B cell (primary cell): ENCODE results near the gene FAM114A2. TPM values are rescaled to one million over a fixed set of nuclear protein-coding genes. Genes with fewer than 3 reads are reported as not detected.

Source experiments
- ATAC-seq: fragments of 200-7000 bp; cut with Tn5 transposase; one replicate; pipeline ENCODE4 v1.10.0; 2021; ENCODE audit warnings: low read depth, mild to moderate bottlenecking, moderate number of reproducible peaks, moderate library complexity
- CTCF ChIA-PET: fragments of 350-600 bp; sonication (Branson Sonifier 250); formaldehyde crosslinking; loops from one replicate; lab custom pipeline; 2021; ENCODE audit warnings: antibody characterized with exemption, inconsistent platforms; lab: Charles Lee
- POLR2A ChIA-PET: fragments of 350-600 bp; sonication (Branson Sonifier 250); formaldehyde crosslinking; loops from one replicate; lab custom pipeline; 2021; ENCODE audit warnings: antibody characterized with exemption; lab: Charles Lee
- DNase-seq: peaks from one replicate; pipeline ENCODE4 v3.0.0; 2013
- H2AFZ ChIP-seq: 2 replicates; pipeline ENCODE4 v1.6.1; 2012; ENCODE audit warnings: mild to moderate bottlenecking, low read depth, low read length; ENCODE audit not compliant: insufficient read depth, poor library complexity, severe bottlenecking
- H3K27ac ChIP-seq, 2 donors: 1 replicate in 1 of 2; 2 replicates in 1 of 2; pipeline ENCODE4 v1.5.1; 2012 to 2013; ENCODE audit warnings: low read length in 2 of 2, mild to moderate bottlenecking in 2 of 2, moderate library complexity in 1 of 2
- H3K27me3 ChIP-seq, 4 experiments: fragments of 200-600 bp in 1 of 4; sonication (generic) in 1 of 4; replicated peaks in 1 of 4; 1 replicate in 2 of 4; 2 replicates in 2 of 4; pipeline versions ENCODE4 v1.6.1 to v1.7.0; 2013 to 2016; ENCODE audit warnings: low read length in 3 of 4, mild to moderate bottlenecking in 2 of 4, mixed read lengths in 1 of 4, moderate library complexity in 1 of 4; ENCODE audit not compliant: insufficient read depth in 4 of 4, control insufficient read depth in 3 of 4; ENCODE audit errors: control extremely low read depth in 1 of 4
- H3K36me3 ChIP-seq, 2 experiments: replicated peaks in 1 of 2; 1 replicate in 1 of 2; 2 replicates in 1 of 2; pipeline versions ENCODE4 v1.6.1 to v1.7.1; 2013; ENCODE audit warnings: low read length in 1 of 2; ENCODE audit not compliant: insufficient read depth in 2 of 2, control insufficient read depth in 1 of 2; ENCODE audit errors: control extremely low read depth in 1 of 2, extremely low read depth in 1 of 2
- H3K4me1 ChIP-seq, 2 donors: fragments of 200-600 bp in 1 of 2; sonication (generic) in 1 of 2; 1 replicate in 1 of 2; 2 replicates in 1 of 2; pipeline versions ENCODE4 v1.5.1 to v1.6.1; 2013 to 2017; ENCODE audit warnings: low read length in 2 of 2; ENCODE audit not compliant: control insufficient read depth in 2 of 2, insufficient read depth in 2 of 2
- H3K4me2 ChIP-seq: replicated peaks from 2 replicates; pipeline ENCODE3; 2012; ENCODE audit warnings: mild to moderate bottlenecking, low read depth, low read length; ENCODE audit not compliant: poor library complexity, severe bottlenecking
- H3K4me3 ChIP-seq, 5 experiments: fragments of 200-600 bp in 1 of 5; sonication (generic) in 1 of 5; 1 replicate in 3 of 5; 2 replicates in 2 of 5; pipeline versions ENCODE4 v1.5.1 to v1.7.0; 2011 to 2016; ENCODE audit warnings: low read length in 4 of 5, mild to moderate bottlenecking in 4 of 5, low read depth in 2 of 5, control low read depth in 1 of 5, moderate library complexity in 1 of 5; ENCODE audit not compliant: insufficient read depth in 1 of 5; ENCODE audit errors: control extremely low read depth in 1 of 5, extremely low read depth in 1 of 5
- H3K79me2 ChIP-seq: fragments of 200-600 bp; sonication (generic); one replicate; pipeline ENCODE4 v1.6.0; 2016; ENCODE audit warnings: low read length; ENCODE audit not compliant: control insufficient read depth, insufficient read depth
- H3K9ac ChIP-seq: fragments of 200-600 bp; sonication (generic); 2 replicates; pipeline ENCODE4 v1.6.1; 2017; ENCODE audit warnings: mild to moderate bottlenecking, low read length, moderate library complexity
- H3K9me3 ChIP-seq, 3 donors: one replicate each; pipeline versions ENCODE4 v1.6.1 to v1.7.1; 2013; ENCODE audit warnings: low read length in 2 of 3; ENCODE audit not compliant: control insufficient read depth in 2 of 3, insufficient read depth in 1 of 3; ENCODE audit errors: control extremely low read depth in 1 of 3
- H4K20me1 ChIP-seq: 2 replicates; pipeline ENCODE4 v1.6.0; 2012; ENCODE audit warnings: mild to moderate bottlenecking, low read length; ENCODE audit not compliant: insufficient read depth, control insufficient read depth, poor library complexity, severe bottlenecking
- H3K27ac Mint-ChIP-seq: one replicate; pipeline ENCODE4 v1.8.0; 2021; ENCODE audit warnings: mixed read lengths
- H3K27me3 Mint-ChIP-seq: one replicate; pipeline ENCODE4 v1.8.0; 2021; ENCODE audit warnings: mixed read lengths
- H3K4me1 Mint-ChIP-seq: one replicate; pipeline ENCODE4 v1.8.0; 2021; ENCODE audit warnings: mixed read lengths
- H3K4me3 Mint-ChIP-seq: one replicate; pipeline ENCODE4 v1.8.0; 2021; ENCODE audit warnings: mixed read lengths
- H3K9me3 Mint-ChIP-seq: one replicate; pipeline ENCODE4 v1.8.0; 2022; ENCODE audit warnings: mixed read lengths; ENCODE audit not compliant: insufficient read depth
- EZH2 ChIP-seq: IDR thresholded peaks from 2 replicates; pipeline ENCODE4 v1.6.1; 2012; ENCODE audit warnings: borderline replicate concordance, low read depth, mild to moderate bottlenecking, moderate library complexity, low read length; ENCODE audit not compliant: insufficient read depth, poor library complexity, severe bottlenecking
- WGBS: methylation state at CpG from one replicate; pipeline ENCODE4 v1.1.5; 2013; ENCODE audit warnings: missing lambda C conversion rate; ENCODE audit not compliant: insufficient coverage; 5-methylcytosine and 5-hydroxymethylcytosine counted together
- intact Hi-C: fragments of 100-400 bp; cut with micrococcal nuclease; formaldehyde crosslinking; loops from one replicate; pipeline ENCODE4 v1.10.0; 2022
- polyA plus RNA-seq: library from polyadenylated mRNA; depleted of rRNA; stranded (reverse); fragments of >200 nt; gene quantifications from 2 replicates; pipeline ENCODE4 v1.2.3, GENCODE V29; 2012
- total RNA-seq, 2 donors: library from RNA; stranded (reverse); fragments of 120-200 nt in 1 of 2; gene quantifications; 1 replicate in 1 of 2; 2 replicates in 1 of 2; pipeline versions ENCODE4 v1.2.3 to v1.2.4, GENCODE V29; 2013 to 2022
- TF ChIP-seq, protein P1 (sequence below): fragments of 200-600 bp; IDR thresholded peaks from one replicate; pipeline ENCODE4 v1.8.0; 2022; ENCODE audit warnings: antibody characterized with exemption, mild to moderate bottlenecking

FAM114A2 gene
- total and polyA plus RNA-seq, 2 donors (not counting 1 experiment from before 2014, with no cell fraction given) = 6.0 to 34.2 TPM

- TF ChIP-seq, protein P1, sequence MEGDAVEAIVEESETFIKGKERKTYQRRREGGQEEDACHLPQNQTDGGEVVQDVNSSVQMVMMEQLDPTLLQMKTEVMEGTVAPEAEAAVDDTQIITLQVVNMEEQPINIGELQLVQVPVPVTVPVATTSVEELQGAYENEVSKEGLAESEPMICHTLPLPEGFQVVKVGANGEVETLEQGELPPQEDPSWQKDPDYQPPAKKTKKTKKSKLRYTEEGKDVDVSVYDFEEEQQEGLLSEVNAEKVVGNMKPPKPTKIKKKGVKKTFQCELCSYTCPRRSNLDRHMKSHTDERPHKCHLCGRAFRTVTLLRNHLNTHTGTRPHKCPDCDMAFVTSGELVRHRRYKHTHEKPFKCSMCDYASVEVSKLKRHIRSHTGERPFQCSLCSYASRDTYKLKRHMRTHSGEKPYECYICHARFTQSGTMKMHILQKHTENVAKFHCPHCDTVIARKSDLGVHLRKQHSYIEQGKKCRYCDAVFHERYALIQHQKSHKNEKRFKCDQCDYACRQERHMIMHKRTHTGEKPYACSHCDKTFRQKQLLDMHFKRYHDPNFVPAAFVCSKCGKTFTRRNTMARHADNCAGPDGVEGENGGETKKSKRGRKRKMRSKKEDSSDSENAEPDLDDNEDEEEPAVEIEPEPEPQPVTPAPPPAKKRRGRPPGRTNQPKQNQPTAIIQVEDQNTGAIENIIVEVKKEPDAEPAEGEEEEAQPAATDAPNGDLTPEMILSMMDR = no peak
- TF ChIP-seq EZH2 = no peak
- Mint-ChIP-seq H3K4me3 (no peak overlapping the region), H3K9me3 (no peaks in the 10 kb centered on the region), H3K27ac (no peak overlapping the region), H3K27me3 (peaks cover 10% of the 10 kb centered on the region), H3K4me1 (peaks cover 8% of the 10 kb centered on the region)
- DNase-seq = no peak
- Histone ChIP-seq H2AFZ (no peak overlapping the region), H3K9ac (no peak overlapping the region), H3K4me3 (no peak overlapping the region), H3K4me2 (no peak overlapping the region), H4K20me1 (no peaks in the 10 kb centered on the region), H3K79me2 (no peaks in the 10 kb centered on the region), H3K9me3 (no peaks in the 10 kb centered on the region), H3K4me1 (peaks cover 0 to 8% of the 10 kb centered on the region in 2 donors), H3K27ac (no peak overlapping the region), H3K36me3 (no peaks in the 10 kb centered on the region), H3K27me3 (no peaks in the 10 kb centered on the region)
- intact Hi-C loops = no loop called here
- CTCF ChIA-PET = interaction anchor here (0.8 kb wide), 1 partner anchor 14 kb away, joined by 4 read pairs; no protein-coding TSS in a partner anchor
- ATAC-seq = no peak
- WGBS = 100% methylated on average over 2 of the region's 4 CpGs
- POLR2A ChIA-PET = no interaction called here
Observed at GRCh38 chr5:153981905-153982605, 56.7 kb downstream of the FAM114A2 start.

DNA sequence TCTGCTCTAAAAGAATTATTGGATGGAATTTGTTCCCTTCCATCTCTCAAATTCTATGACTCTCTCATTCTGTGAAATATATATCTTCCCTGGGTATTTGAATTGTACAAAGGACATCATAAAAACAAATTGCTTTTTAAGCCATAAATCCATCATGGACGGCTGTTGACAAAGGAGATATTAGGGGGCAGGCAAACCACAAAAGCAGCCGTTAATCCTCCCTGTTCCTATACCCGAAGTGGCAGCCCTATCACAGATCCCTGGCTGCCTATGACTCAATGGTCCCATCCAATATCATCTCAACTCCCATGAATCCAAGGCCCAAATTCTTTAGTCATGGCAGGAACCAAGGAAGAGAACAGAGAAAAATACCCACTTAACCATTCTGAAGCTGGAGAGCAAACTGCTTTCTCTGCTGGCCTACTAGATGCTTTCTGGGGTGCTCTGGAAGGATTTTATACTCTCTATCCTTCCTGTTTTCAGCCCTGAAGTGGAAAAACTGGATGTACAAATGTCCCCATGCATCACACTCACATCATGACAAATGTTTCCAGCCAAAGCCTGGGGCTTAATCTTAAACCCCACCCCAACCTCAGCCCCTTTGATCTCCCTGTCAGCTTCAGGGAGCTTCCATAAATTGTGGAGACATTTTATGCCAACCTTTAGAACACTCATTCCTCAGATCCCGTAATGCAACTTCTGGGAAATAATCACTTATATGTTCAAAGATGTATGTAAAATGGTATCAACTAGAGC is 59.5 kb downstream of the FAM114A2 start:
- ATAC-seq = no peak
- no peak overlapping the region for H3K27ac Mint-ChIP-seq
- H3K4me1 Mint-ChIP-seq = peaks cover 8% of the 10 kb centered on the region
- no peak overlapping the region for H3K4me3 Mint-ChIP-seq
- H3K4me2 ChIP-seq = no peak overlapping the region
- no peak overlapping the region for H3K9ac ChIP-seq
- no peaks in the 10 kb centered on the region for H3K36me3 ChIP-seq
- H3K27ac ChIP-seq = no peak overlapping the region
- peaks cover 0 to 11% of the 10 kb centered on the region in 2 donors for H3K4me1 ChIP-seq
- ChIA-PET POLR2A (no interaction called here), CTCF (interaction anchor here (1.2 kb wide), 1 partner anchor 10 kb away, joined by 3 read pairs; no protein-coding TSS in a partner anchor)
- no peaks in the 10 kb centered on the region for H3K9me3 ChIP-seq
- H3K9me3 Mint-ChIP-seq = no peaks in the 10 kb centered on the region
- TF ChIP-seq EZH2 = no peak
- TF ChIP-seq, protein P1 = no peak
- WGBS = 66% methylated on average over 3 of the region's 4 CpGs
- no peaks in the 10 kb centered on the region for H3K79me2 ChIP-seq
- no peak overlapping the region for H3K4me3 ChIP-seq
- no peaks in the 10 kb centered on the region for H4K20me1 ChIP-seq
- H3K27me3 Mint-ChIP-seq = peaks cover 29% of the 10 kb centered on the region
- intact Hi-C loops = no loop called here
- H2AFZ ChIP-seq = no peak overlapping the region
- no peak for DNase-seq
- H3K27me3 ChIP-seq = peaks cover 0 to 8% (median 3%) of the 10 kb centered on the region in 4 experiments
